Osteoblast (primary cell): ENCODE results near the gene GSS. TPM values are rescaled to one million over a fixed set of nuclear protein-coding genes. Genes with fewer than 3 reads are reported as not detected.
A peak's percentile ranks its signal among the peaks of the same experiment; 100 is the strongest.

Experiments used
- DNase-seq: peaks from one replicate; pipeline ENCODE4 v3.0.0; 2011; ENCODE audit warnings: low spot score, mixed read lengths; ENCODE audit not compliant: insufficient read length; ENCODE audit errors: missing footprints
- H2AFZ ChIP-seq: 2 replicates; pipeline ENCODE4 v1.6.0; 2011; ENCODE audit warnings: mild to moderate bottlenecking, low read length
- H3K27ac ChIP-seq: 2 replicates; pipeline ENCODE4 v1.5.1; 2011; ENCODE audit warnings: mild to moderate bottlenecking, low read depth, low read length, moderate library complexity
- H3K27me3 ChIP-seq: 2 replicates; pipeline ENCODE4 v1.6.0; 2012; ENCODE audit warnings: mild to moderate bottlenecking, control low read depth, inconsistent platforms, low read length, moderate library complexity; ENCODE audit not compliant: insufficient read depth
- H3K36me3 ChIP-seq: 2 replicates; pipeline ENCODE4 v1.5.1; 2011; ENCODE audit warnings: mild to moderate bottlenecking, low read length, control low read depth, moderate library complexity; ENCODE audit not compliant: insufficient read depth
- H3K4me1 ChIP-seq: 2 replicates; pipeline ENCODE4 v1.5.1; 2011; ENCODE audit warnings: mild to moderate bottlenecking, low read length, control low read depth, moderate library complexity; ENCODE audit not compliant: insufficient read depth
- H3K4me2 ChIP-seq: 2 replicates; pipeline ENCODE4 v1.6.0; 2011; ENCODE audit warnings: mild to moderate bottlenecking, low read length; ENCODE audit not compliant: insufficient read depth
- H3K4me3 ChIP-seq: fragments of 200-600 bp; sonication (generic); 3 replicates; pipeline ENCODE4 v1.5.1; 2012; ENCODE audit warnings: mild to moderate bottlenecking, low read length, inconsistent platforms; ENCODE audit not compliant: insufficient read depth
- H3K79me2 ChIP-seq: 2 replicates; pipeline ENCODE4 v1.6.0; 2012; ENCODE audit warnings: mild to moderate bottlenecking, low read length, control low read depth, inconsistent platforms; ENCODE audit not compliant: insufficient read depth
- H3K9me3 ChIP-seq: 2 replicates; pipeline ENCODE4 v1.5.1; 2011; ENCODE audit warnings: low read depth, low read length, control low read depth
- H4K20me1 ChIP-seq: 2 replicates; pipeline ENCODE4 v1.6.0; 2012; ENCODE audit warnings: mild to moderate bottlenecking, low read length, control low read depth; ENCODE audit not compliant: insufficient read depth
- CTCF ChIP-seq: IDR thresholded peaks from 2 replicates; pipeline ENCODE4 v1.5.1; 2011; ENCODE audit warnings: mild to moderate bottlenecking, low read depth, low read length, moderate library complexity; ENCODE audit errors: extremely low read depth
- small RNA-seq: library from RNA; depleted of rRNA; stranded (forward); fragments of <200 nt; gene quantifications from one replicate; pipeline ENCODE3, GENCODE V24; 2012
- total RNA-seq: library from RNA; depleted of rRNA; stranded (reverse); fragments of >200 nt; gene quantifications from 2 replicates; pipeline ENCODE4 v1.2.3, GENCODE V29; 2012

GSS gene
- total RNA-seq, 1 donor = 54.6 TPM

DNA sequence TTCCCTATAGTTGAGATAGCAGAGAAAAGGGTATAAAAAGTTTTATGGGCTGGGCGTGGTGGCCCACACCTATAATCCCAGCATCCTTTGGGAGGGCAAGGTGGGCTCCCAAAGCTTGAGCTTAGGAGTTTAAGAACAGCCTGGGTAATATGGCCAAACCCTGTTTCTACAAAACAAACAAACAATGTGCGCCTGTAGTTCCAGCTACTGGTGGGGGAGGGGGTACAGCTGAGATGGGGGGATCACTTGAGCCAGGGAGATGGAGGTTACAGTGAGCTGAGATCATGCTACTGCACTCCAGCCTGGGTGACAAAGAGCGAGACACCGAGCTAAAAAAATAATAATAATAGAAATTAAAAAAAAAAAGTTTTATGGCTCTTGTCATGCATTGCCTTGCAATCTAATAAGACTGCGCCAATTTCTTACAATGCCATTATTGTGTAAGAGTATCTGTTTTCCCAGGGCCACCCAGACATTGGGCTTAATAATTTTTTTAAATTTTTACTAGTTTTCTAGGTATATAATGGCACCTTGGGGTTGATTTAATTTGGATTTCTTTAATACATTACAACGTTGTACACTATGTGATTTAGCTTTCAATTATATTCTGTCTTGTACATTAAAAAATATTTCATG lies 75.3 kb downstream of the GSS start:
- peaks cover 9% of the 10 kb centered on the region for H4K20me1 ChIP-seq
- H3K9me3 ChIP-seq = no peaks in the 10 kb centered on the region
- H3K4me2 ChIP-seq = no peak overlapping the region
- no peak overlapping the region for H3K4me3 ChIP-seq
- H3K36me3 ChIP-seq = peaks cover 13% of the 10 kb centered on the region
- peaks cover 8% of the 10 kb centered on the region for H3K4me1 ChIP-seq
- no peak overlapping the region for H3K27ac ChIP-seq
- H2AFZ ChIP-seq = no peak overlapping the region
- H3K27me3 ChIP-seq = no peaks in the 10 kb centered on the region
- TF ChIP-seq CTCF = no peak
- no peak for DNase-seq
- H3K79me2 ChIP-seq = peaks cover 21% of the 10 kb centered on the region

Small RNAs within 50 kb of the gene (small RNA-seq; reads per million reads assigned to genes)
- gene MIR499A = 5.7 reads per million, percentile 88 among the genes with 10 or more reads in this experiment

Other genes with a start within 250 kb of the GSS start
- gene NCOA6, start 130.2 kb downstream of the GSS start, total RNA-seq = 8.7 and 10.6 TPM in 2 replicates
- gene GGT7, start 83.0 kb downstream of the GSS start, total RNA-seq = 10.0 and 12.7 TPM in 2 replicates
- gene ACSS2, start 79.2 kb downstream of the GSS start, total RNA-seq = 76.4 and 88.4 TPM in 2 replicates
- gene MYH7B, start 62 bp upstream of the GSS start, total RNA-seq = 0.29 and 0.36 TPM in 2 replicates
- gene TRPC4AP, start 137.0 kb upstream of the GSS start, total RNA-seq = 98.7 and 98.8 TPM in 2 replicates
- 32.2 and 41.8 TPM in 2 replicates for gene EDEM2, start 191.5 kb upstream of the GSS start, total RNA-seq
- gene PROCR, start 216.3 kb upstream of the GSS start, total RNA-seq = 35.9 and 38.0 TPM in 2 replicates